AG09309 (cell line): ENCODE results near the gene PUS7L.
A peak's percentile ranks its signal among the peaks of the same experiment; 100 is the strongest.
"Not testable (repeated sequence)": the region's sequence is repeated elsewhere in the genome, so short reads cannot be mapped to it uniquely, and the experiment has no call there.

Experiments
- DNase-seq: peaks from one replicate; pipeline ENCODE4 v3.0.0-alpha.2; 2010; ENCODE audit warnings: low read depth
- H3K4me3 ChIP-seq: 2 replicates; pipeline ENCODE4 v1.5.1; 2011; ENCODE audit warnings: mild to moderate bottlenecking, low read depth, low read length, moderate library complexity; ENCODE audit not compliant: control insufficient read depth
- CTCF ChIP-seq: IDR thresholded peaks from 2 replicates; pipeline ENCODE4 v1.5.1; 2011; ENCODE audit warnings: mild to moderate bottlenecking, low read depth, low read length, inconsistent platforms; ENCODE audit not compliant: insufficient read depth, control insufficient read depth; ENCODE audit errors: missing control alignments

Gene PUS7L

GRCh38 chr12:43711348-43711747 lies 47.2 kb downstream of the PUS7L start:
- TF ChIP-seq CTCF: no peak
- H3K4me3 ChIP-seq: no peak overlapping the region
- DNase-seq: no peak

- not testable (repeated sequence) for DNase-seq, H3K4me3 ChIP-seq
These were observed 54.8 kb downstream of the PUS7L start for GRCh38 chr12:43703772-43704171.

GRCh38 chr12:43701194-43701593 lies 57.4 kb downstream of the PUS7L start:
- DNase-seq, H3K4me3 ChIP-seq: not testable (repeated sequence)

GRCh38 chr12:43696154-43696553 lies 62.4 kb downstream of the PUS7L start:
- no peak for TF ChIP-seq CTCF
- DNase-seq: no peak
- H3K4me3 ChIP-seq: no peak overlapping the region

GRCh38 chr12:43694879-43695278 lies 63.7 kb downstream of the PUS7L start:
- no peak for DNase-seq
- TF ChIP-seq CTCF: no peak

GRCh38 chr12:43692064-43692463 lies 66.5 kb downstream of the PUS7L start:
- no peak for TF ChIP-seq CTCF
- DNase-seq: no peak
- H3K4me3 ChIP-seq: no peak overlapping the region

More at GRCh38 chr12:43694879-43695278, 63.7 kb downstream of the PUS7L start:
- no peak overlapping the region for H3K4me3 ChIP-seq

- not testable (repeated sequence) for H3K4me3 ChIP-seq, DNase-seq
These were observed 73.1 kb downstream of the PUS7L start for GRCh38 chr12:43685491-43685890.

- peak; percentile 53 for TF ChIP-seq CTCF
- H3K4me3 ChIP-seq: no peak overlapping the region
- no peak for DNase-seq
These were observed 82.3 kb downstream of the PUS7L start for GRCh38 chr12:43676183-43676813.
